Esophagus muscularis mucosa (tissue), 4 donors: Measurements from ENCODE around the gene UPB1.

Experiments used
- EP300 ChIP-seq: sonication (generic); formaldehyde crosslinking; IDR thresholded peaks from one replicate; pipeline ENCODE4 v1.6.1; 2017; ENCODE audit warnings: antibody characterized with exemption
- POLR2A ChIP-seq: fragments of 450-650 bp; IDR thresholded peaks from one replicate; pipeline ENCODE4 v1.6.1; 2017; ENCODE audit warnings: antibody characterized with exemption, moderate library complexity, mild to moderate bottlenecking, low read depth
- TF ChIP-seq, protein P1 (sequence below), 3 experiments: fragments of 200-600 bp in 2 of 3; fragments of 450-650 bp in 1 of 3; sonication (generic) in 2 of 3; IDR thresholded peaks; one replicate each; pipeline ENCODE4 v1.5.1; 2017 to 2019; ENCODE audit warnings: antibody characterized with exemption in 3 of 3, mild to moderate bottlenecking in 2 of 3, moderate library complexity in 1 of 3

GRCh38 chr22:24471570-24471969 is 23.6 kb upstream of the UPB1 start:
- TF ChIP-seq, protein P1, sequence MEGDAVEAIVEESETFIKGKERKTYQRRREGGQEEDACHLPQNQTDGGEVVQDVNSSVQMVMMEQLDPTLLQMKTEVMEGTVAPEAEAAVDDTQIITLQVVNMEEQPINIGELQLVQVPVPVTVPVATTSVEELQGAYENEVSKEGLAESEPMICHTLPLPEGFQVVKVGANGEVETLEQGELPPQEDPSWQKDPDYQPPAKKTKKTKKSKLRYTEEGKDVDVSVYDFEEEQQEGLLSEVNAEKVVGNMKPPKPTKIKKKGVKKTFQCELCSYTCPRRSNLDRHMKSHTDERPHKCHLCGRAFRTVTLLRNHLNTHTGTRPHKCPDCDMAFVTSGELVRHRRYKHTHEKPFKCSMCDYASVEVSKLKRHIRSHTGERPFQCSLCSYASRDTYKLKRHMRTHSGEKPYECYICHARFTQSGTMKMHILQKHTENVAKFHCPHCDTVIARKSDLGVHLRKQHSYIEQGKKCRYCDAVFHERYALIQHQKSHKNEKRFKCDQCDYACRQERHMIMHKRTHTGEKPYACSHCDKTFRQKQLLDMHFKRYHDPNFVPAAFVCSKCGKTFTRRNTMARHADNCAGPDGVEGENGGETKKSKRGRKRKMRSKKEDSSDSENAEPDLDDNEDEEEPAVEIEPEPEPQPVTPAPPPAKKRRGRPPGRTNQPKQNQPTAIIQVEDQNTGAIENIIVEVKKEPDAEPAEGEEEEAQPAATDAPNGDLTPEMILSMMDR (IDR thresholded peaks at IDR 0.05), result no peak
- TF ChIP-seq POLR2A (no peak), EP300 (no peak)
